8988T (cell line): ENCODE data around the gene PRDM2.
A peak's percentile ranks its signal among the peaks of the same experiment; 100 is the strongest.
"Not testable (repeated sequence)": the region's sequence is repeated elsewhere in the genome, so short reads cannot be mapped to it uniquely, and the experiment has no call there.

Source experiments
- DNase-seq: peaks from one replicate; pipeline ENCODE4 v3.0.0; 2011

The PRDM2 gene

GRCh38 chr1:13699936-13700520 lies at the start of gene PRDM2:
Gene PRDM2, plus strand, starts transcription at chr1:13700188. Its CDS starts 15,418 bp downstream, at chr1:13715606.
- peak; percentile 21 for DNase-seq

GRCh38 chr1:13651279-13651678 lies 48.7 kb upstream of the PRDM2 start:
- DNase-seq = no peak

- DNase-seq = no peak
These were observed 47.8 kb upstream of the PRDM2 start for GRCh38 chr1:13652238-13652637.

- no peak for DNase-seq
These were observed 38.4 kb upstream of the PRDM2 start for GRCh38 chr1:13661539-13661938.

- DNase-seq = no peak
These were observed 37.5 kb upstream of the PRDM2 start for GRCh38 chr1:13662493-13662892.

GRCh38 chr1:13663969-13664368 lies 36.0 kb upstream of the PRDM2 start:
- DNase-seq = no peak

GRCh38 chr1:13664451-13664850 lies 35.5 kb upstream of the PRDM2 start:
- no peak for DNase-seq

GRCh38 chr1:13666317-13666716 lies 33.7 kb upstream of the PRDM2 start:
- no peak for DNase-seq

- no peak for DNase-seq
These were observed 32.3 kb upstream of the PRDM2 start for GRCh38 chr1:13667691-13668090.

- no peak for DNase-seq
These were observed 25.6 kb upstream of the PRDM2 start for GRCh38 chr1:13674377-13674776.

- DNase-seq = no peak
These were observed 24.8 kb upstream of the PRDM2 start for GRCh38 chr1:13675151-13675651.

- no peak for DNase-seq
These were observed 22.1 kb upstream of the PRDM2 start for GRCh38 chr1:13677896-13678295.

- DNase-seq = no peak
These were observed 20.3 kb upstream of the PRDM2 start for GRCh38 chr1:13679651-13680050.

- not testable (repeated sequence) for DNase-seq
These were observed 19.4 kb upstream of the PRDM2 start for GRCh38 chr1:13680609-13681008.

- no peak for DNase-seq
These were observed 18.1 kb upstream of the PRDM2 start for GRCh38 chr1:13681921-13682320.

- DNase-seq = no peak
These were observed 17.5 kb upstream of the PRDM2 start for GRCh38 chr1:13682444-13682843.

GRCh38 chr1:13683206-13683605 lies 16.8 kb upstream of the PRDM2 start:
- no peak for DNase-seq

- no peak for DNase-seq
These were observed 12.8 kb upstream of the PRDM2 start for GRCh38 chr1:13687151-13687715.

GRCh38 chr1:13693094-13693493 lies 6.9 kb upstream of the PRDM2 start:
- DNase-seq = not testable (repeated sequence)

- no peak for DNase-seq
These were observed 4.9 kb upstream of the PRDM2 start for GRCh38 chr1:13694886-13695684.

GRCh38 chr1:13697738-13698137 lies 2.2 kb upstream of the PRDM2 start:
- no peak for DNase-seq

GRCh38 chr1:13699510-13699909 lies 478 bp upstream of the PRDM2 start:
- DNase-seq = no peak

GRCh38 chr1:13700521-13701270 lies 708 bp downstream of the PRDM2 start:
- DNase-seq = peak; percentile 28
